H1 (cell line): Measurements from ENCODE around the gene ZP2. TPM values are rescaled to one million over a fixed set of nuclear protein-coding genes. Genes with fewer than 3 reads are reported as not detected.
A peak's percentile ranks its signal among the peaks of the same experiment; 100 is the strongest.

Source experiments
- ASH2L ChIP-seq: fragments of 200-600, 300-600 bp; sonication (generic); IDR thresholded peaks from one replicate; pipeline ENCODE4 v1.7.1; 2017; ENCODE audit warnings: low read length
- ATF3 ChIP-seq: IDR thresholded peaks from 2 replicates; pipeline ENCODE4 v1.6.1; 2011; ENCODE audit warnings: low read depth, mild to moderate bottlenecking, low read length; ENCODE audit not compliant: insufficient read depth
- BCL11A ChIP-seq, 2 experiments: IDR thresholded peaks; one replicate each; pipeline ENCODE4 v1.6.1; 2011; ENCODE audit warnings: low read depth in 2 of 2, low read length in 2 of 2, mild to moderate bottlenecking in 2 of 2
- CEBPB ChIP-seq: IDR thresholded peaks from 2 replicates; pipeline ENCODE4 v1.6.1; 2012; ENCODE audit warnings: low read depth, low read length
- EGR1 ChIP-seq: IDR thresholded peaks from 2 replicates; pipeline ENCODE4 v1.6.1; 2011; ENCODE audit warnings: low read depth, low read length, borderline replicate concordance
- FOSL1 ChIP-seq: IDR thresholded peaks from 2 replicates; pipeline ENCODE4 v1.6.1; 2011; ENCODE audit warnings: mild to moderate bottlenecking, low read depth, low read length, moderate library complexity; ENCODE audit not compliant: insufficient read depth
- KDM4A ChIP-seq: IDR thresholded peaks from one replicate; pipeline ENCODE4 v1.7.1; 2012; ENCODE audit warnings: low read depth, mild to moderate bottlenecking, moderate library complexity, low read length, inconsistent platforms; ENCODE audit not compliant: severe bottlenecking
- NANOG ChIP-seq: IDR thresholded peaks from 2 replicates; pipeline ENCODE4 v1.6.1; 2011; ENCODE audit warnings: low read length, low read depth, mild to moderate bottlenecking, inconsistent platforms; ENCODE audit not compliant: insufficient read depth, poor library complexity, severe bottlenecking
- PHF8 ChIP-seq: fragments of 200-600 bp; sonication (generic); conservative IDR thresholded peaks from 2 replicates; pipeline ENCODE4 v1.7.1; 2012; ENCODE audit warnings: low read depth, mild to moderate bottlenecking, inconsistent platforms, low read length, moderate library complexity
- RAD21 ChIP-seq, 2 experiments: IDR thresholded peaks in 1 of 2; conservative IDR thresholded peaks in 1 of 2; 2 replicates each; pipeline ENCODE4 v1.6.1; 2011; ENCODE audit warnings: low read depth in 2 of 2, low read length in 2 of 2, improper control_type of control experiment in 1 of 2, inconsistent platforms in 1 of 2, mild to moderate bottlenecking in 1 of 2, moderate library complexity in 1 of 2
- SAP30 ChIP-seq: fragments of 300-600 bp; sonication (generic); IDR thresholded peaks from 2 replicates; pipeline ENCODE4 v1.7.1; 2012; ENCODE audit warnings: low read length, moderate library complexity, mild to moderate bottlenecking, inconsistent platforms; ENCODE audit not compliant: insufficient read depth, insufficient replicate concordance
- SIN3A ChIP-seq, 2 experiments: IDR thresholded peaks in 1 of 2; conservative IDR thresholded peaks in 1 of 2; 2 replicates each; pipeline ENCODE4 v1.6.1; 2011 to 2012; ENCODE audit warnings: low read length in 2 of 2, improper control_type of control experiment in 1 of 2, low read depth in 1 of 2, mild to moderate bottlenecking in 1 of 2
- SIX5 ChIP-seq: IDR thresholded peaks from 2 replicates; pipeline ENCODE4 v1.6.1; 2011; ENCODE audit warnings: mild to moderate bottlenecking, low read depth, low read length
- SP4 ChIP-seq: IDR thresholded peaks from 2 replicates; pipeline ENCODE4 v1.6.1; 2012; ENCODE audit warnings: low read length, inconsistent platforms
- TAF1 ChIP-seq: IDR thresholded peaks from 2 replicates; pipeline ENCODE4 v1.6.1; 2011; ENCODE audit warnings: mild to moderate bottlenecking, low read depth, low read length
- TAF7 ChIP-seq: optimal IDR thresholded peaks from 2 replicates; pipeline ENCODE3; 2011; ENCODE audit warnings: low read depth, mild to moderate bottlenecking, inconsistent platforms, low read length, moderate library complexity, borderline replicate concordance
- TBP ChIP-seq: IDR thresholded peaks from 2 replicates; pipeline ENCODE4 v1.6.1; 2011; ENCODE audit warnings: low read depth, low read length, improper control_type of control experiment
- TCF12 ChIP-seq: IDR thresholded peaks from 2 replicates; pipeline ENCODE4 v1.6.1; 2011; ENCODE audit warnings: low read depth, mild to moderate bottlenecking, low read length
- TEAD4 ChIP-seq: IDR thresholded peaks from 2 replicates; pipeline ENCODE4 v1.6.1; 2012; ENCODE audit warnings: low read depth, low read length, inconsistent platforms, mixed read lengths
- YY1 ChIP-seq: IDR thresholded peaks from 2 replicates; pipeline ENCODE4 v1.6.1; 2011; ENCODE audit warnings: low read depth, mild to moderate bottlenecking, low read length
- polyA plus RNA-seq, 7 experiments: library from polyadenylated mRNA; depleted of rRNA in 3 of 7; stranded (reverse) in 5 of 7; unstranded in 2 of 7; fragments of >200 nt in 5 of 7; fragments of 200-250 nt in 2 of 7; gene quantifications; 1 replicate in 5 of 7; 2 replicates in 1 of 7; 4 replicates in 1 of 7; pipeline versions ENCODE4 v1.2.1 to v1.2.3, GENCODE V29; 2011 to 2013; ENCODE audit warnings: missing spikeins in 2 of 7, mixed read lengths in 2 of 7
- total RNA-seq: library from RNA; stranded (reverse); fragmentation: NEBNext Ultra II Directional; extraction: Animal tissue kit (Norgen Biotek cat#: 25700); gene quantifications from 2 replicates; pipeline ENCODE4 v1.2.1, GENCODE V29; 2021
- TF ChIP-seq, protein P1 (sequence below): IDR thresholded peaks from 2 replicates; pipeline ENCODE4 v1.6.1; 2011; ENCODE audit warnings: low read length, improper control_type of control experiment

Gene ZP2
- total and polyA plus RNA-seq, 2 of the 8 experiments (the other 6 are each of a cell fraction or from before 2014, with no cell fraction given) = not detected

GRCh38 chr16:21158208-21159110, 52.9 kb downstream of the ZP2 start, which contains the start of gene LDAF1 (continued):
- peak in 1 of 2 experiments; percentile 4; a peak in 1 of 4 replicates for TF ChIP-seq RAD21 (IDR thresholded peaks at IDR 0.05 in 1 of 2, conservative IDR thresholded peaks at IDR 0.05 in 1 of 2; ENCODE audit: low read depth in 2 of 2, low read length in 2 of 2)
- TF ChIP-seq TAF7 = no peak
- TF ChIP-seq, protein P1, sequence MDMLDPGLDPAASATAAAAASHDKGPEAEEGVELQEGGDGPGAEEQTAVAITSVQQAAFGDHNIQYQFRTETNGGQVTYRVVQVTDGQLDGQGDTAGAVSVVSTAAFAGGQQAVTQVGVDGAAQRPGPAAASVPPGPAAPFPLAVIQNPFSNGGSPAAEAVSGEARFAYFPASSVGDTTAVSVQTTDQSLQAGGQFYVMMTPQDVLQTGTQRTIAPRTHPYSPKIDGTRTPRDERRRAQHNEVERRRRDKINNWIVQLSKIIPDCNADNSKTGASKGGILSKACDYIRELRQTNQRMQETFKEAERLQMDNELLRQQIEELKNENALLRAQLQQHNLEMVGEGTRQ = no peak
- no peak for TF ChIP-seq SP4
- TF ChIP-seq TCF12 = no peak
- no peak for TF ChIP-seq YY1
- no peak for TF ChIP-seq NANOG
- peak; percentile 49; the same call in 1 of the 2 replicates for TF ChIP-seq TAF1
- TF ChIP-seq BCL11A (IDR thresholded peaks at IDR 0.05; ENCODE audit: low read depth in 2 of 2, low read length in 2 of 2) = no peak
- 0 out of 2 replicates have a peak, but pooled peaks have one; percentile 30 for TF ChIP-seq PHF8
- no peak for TF ChIP-seq ATF3
- no peak for TF ChIP-seq FOSL1
- TF ChIP-seq TEAD4 = no peak
- TF ChIP-seq TBP = peak; percentile 24; the same call in 1 of the 2 replicates
- peak; percentile 63 for TF ChIP-seq KDM4A
- no peak for TF ChIP-seq SIX5
- TF ChIP-seq CEBPB = no peak
- TF ChIP-seq SIN3A (conservative IDR thresholded peaks at IDR 0.05 in 1 of 2, IDR thresholded peaks at IDR 0.05 in 1 of 2; ENCODE audit: low read depth in 1 of 2, low read length in 2 of 2) = peak in 1 of 2 experiments; percentile 60; a peak in 1 of 4 replicates
- no peak for TF ChIP-seq ASH2L
- no peak for TF ChIP-seq EGR1
- TF ChIP-seq SAP30 = no peak
